COLO668 (cell line): ENCODE data around the gene TMEM129.

Experiments used
- DNase-seq: peaks from one replicate; lab custom pipeline; 2025; ENCODE audit not compliant: unreplicated experiment; lab: John Stamatoyannopoulos, UW

The TMEM129 gene

DNA sequence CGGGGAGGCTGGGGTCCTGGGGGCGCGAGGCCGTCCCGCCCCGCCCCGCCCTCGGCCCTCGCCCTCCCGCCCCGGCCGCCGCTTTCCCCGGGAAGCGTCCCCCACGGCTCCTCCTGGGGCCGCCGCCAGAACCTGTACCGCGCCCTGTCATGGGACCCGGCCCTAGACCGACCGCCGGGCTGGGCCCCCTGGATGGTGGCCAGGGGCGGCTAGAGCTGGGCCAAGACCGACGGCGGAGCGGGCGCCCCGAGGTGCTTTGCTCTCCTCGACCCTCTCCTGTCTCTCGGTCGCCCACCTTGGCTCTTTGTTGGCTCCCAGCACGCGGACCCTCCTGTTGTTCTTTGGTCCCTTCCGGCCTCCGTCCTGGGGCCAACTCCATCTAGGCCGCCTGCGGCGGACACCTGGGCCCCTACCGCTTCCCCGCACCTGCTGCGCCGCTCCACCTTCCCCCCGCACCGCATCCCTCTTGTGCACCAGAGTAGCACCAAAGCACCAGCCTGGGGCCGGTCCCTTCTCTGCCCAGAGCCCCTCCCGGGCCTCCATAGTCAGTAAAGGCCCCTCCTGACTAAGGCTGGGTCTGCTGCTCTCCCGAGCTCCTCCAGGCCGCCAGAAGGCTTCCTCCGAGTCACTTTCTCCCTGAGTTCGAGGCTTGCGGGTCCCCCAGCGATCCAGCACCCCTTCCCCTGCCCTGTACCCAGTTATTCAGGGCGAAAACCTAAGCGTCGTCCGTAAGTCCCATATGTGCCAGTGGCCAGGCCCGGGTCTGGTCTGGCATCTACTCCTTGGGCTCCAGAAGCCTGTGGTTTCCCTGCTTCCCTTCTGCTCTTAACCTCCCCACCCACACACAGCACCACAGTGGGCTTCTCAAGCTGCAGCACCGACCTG lies 785 bp upstream of the TMEM129 start:
- peak; percentile 51 for DNase-seq

DNA sequence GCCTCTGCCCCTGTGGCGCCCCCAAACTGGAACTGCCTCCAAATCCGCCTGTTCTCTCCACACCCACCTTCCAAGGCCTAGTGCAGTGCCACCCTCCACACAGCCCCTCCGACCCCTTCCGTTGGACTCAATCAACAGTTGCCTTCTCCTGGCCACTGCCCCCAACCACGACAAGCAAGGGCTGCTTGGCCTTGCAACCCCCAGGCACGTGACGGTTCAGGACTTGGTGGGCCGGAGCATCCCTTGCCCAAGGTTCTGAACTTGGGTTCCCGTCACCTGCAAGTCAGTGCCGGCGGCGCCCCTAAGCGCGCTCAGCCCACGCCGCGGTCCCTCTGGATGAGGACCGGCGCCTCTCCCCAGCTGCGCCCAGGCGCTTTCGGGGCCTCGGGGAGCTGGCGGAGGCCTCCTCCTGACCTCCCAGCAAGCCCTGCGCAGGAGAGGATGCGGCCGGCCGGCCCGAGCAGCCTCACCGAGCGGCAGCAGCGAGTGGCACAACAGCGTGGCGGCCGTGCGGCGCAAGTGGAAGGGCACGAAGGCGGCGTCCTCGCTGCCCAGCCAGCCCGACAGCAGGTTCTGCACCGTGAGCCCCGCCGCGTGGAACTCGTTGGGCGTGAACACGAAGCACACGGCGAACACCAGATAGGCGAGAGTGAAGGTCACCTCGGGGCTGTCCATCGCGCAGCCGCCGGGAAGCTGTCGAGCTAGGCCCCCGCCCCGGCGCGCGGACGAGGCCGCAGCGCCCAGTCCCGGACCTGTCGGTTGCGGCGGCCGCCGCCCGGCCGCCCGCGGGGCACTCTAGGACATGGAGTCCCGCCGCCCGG lies 750 bp downstream of the TMEM129 start:
- peak; percentile 61 for DNase-seq

DNA sequence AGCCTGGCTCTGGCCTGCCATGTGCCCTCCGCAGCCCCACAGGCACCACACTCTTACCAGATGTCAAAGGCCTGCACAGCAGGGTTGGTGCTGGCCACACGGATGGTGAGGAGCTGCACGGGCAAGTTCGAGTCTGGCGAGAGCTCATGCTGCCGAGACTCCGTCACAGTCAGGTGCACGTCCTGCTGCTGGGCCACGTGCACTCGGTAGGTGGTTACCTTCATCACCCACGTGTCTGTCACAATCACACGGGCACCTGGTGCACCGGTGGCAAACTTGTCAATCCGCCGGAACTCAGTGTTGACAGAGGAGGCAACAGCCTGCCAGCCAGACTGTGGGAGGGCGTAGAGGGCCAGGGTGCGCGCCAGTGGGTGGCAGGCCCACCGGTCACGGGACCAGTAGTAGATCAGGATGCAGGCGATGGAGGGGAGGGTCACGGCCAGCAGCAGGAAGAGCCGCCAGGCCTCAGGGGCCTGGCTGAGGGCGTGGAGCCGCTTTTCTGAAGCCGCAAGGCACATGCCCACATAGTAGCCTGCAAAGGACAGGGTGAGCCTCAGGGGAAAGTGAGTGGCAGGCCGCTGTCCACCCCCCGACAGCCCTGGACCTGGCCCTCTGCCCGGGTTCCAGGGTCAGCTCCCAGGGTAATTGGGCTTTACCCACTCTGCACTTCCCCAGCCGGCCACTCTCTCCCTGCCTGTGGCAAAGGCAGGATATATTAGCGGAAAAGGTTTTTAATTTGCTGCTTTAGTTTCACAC lies 2.9 kb downstream of the TMEM129 start:
- DNase-seq, result peak; percentile 81

DNA sequence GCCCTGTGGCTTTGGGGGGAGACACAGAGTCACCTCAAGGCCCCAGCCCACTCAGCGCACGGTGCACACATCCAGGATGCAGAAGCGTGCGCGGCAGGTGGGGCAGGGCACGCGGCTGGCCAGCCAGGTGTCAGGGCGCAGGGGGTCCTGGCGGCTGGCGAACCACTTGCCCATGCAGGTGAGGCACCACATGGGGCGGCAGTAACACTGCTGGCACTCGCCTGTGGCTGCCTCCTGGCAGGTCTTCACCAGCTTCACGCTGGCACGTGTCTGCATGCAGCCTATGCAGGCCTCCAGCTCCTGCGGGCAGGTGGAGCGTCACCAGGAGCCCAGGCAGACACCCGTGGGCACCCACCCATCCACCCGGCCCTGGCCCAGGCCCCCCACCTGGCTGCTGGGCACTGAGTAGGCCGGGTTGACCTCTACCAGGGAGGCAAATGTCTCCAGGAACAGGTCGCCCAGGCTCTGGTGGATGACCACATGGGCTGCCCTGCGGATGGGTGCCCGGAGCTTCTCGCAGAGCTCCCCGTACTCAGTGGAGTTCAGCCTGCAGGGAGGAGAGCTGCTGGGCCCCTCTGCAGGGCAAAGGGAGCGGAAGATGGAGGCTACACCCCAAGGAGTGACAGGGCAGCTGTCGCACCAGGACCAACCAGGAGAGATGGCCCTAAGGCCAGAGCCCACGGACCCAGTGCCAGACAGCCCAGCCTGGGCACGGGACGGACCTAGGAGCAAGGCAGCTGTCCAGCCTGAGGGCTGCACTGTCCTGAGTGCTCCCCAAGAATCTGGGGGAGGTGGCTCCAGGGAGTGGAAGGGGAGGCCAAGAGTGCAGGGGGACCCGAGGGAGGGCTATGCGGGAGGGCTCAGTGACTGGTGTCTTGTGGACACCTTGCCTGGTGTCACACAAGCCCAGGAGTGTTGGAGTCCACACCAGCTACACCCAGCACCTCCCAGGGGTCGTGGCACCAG lies 3.7 kb downstream of the TMEM129 start:
- peak; percentile 11 for DNase-seq

DNA sequence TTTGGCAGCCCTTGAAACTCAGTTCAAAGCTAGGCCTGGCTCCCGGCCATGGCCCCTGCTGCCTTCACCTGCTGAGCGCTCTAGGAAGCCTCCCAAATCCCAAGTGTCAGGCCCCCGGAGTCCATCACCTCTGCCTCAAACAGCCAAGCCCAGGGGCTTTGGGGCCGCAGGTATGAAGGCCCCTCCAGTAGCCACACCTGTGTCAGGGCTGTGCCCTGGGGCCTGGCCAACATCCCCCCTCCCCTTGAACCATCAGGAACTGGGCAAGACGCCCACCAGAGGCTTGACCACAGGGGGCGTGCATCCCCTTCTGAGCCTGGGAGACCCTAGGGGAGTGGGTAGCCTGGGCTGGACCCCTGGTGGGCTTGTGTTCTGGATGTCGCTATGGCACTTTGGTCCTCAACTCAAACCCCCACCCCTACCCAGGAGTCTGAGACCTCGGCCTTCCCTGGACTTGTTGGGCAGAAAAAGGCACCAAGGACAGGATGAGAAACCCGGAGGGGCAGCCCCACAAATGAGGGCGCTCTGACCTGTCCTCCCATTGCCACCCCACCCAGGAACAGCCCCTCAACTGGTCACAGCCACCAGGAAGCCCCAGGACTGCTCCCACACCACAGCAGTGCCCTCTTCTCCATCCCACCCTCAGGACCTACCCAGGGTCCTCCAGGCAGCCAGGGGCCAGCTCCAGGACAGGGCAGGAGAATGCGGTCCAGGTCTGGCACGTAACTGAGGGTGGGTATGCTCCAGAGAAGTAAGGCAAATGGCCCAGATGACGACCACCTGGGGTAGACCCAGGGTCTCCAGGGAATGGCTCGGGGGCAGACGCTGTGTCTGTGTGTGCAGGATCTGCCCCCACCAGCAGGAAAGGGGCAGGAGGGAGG lies 4.8 kb downstream of the TMEM129 start:
- DNase-seq, result no peak

DNA sequence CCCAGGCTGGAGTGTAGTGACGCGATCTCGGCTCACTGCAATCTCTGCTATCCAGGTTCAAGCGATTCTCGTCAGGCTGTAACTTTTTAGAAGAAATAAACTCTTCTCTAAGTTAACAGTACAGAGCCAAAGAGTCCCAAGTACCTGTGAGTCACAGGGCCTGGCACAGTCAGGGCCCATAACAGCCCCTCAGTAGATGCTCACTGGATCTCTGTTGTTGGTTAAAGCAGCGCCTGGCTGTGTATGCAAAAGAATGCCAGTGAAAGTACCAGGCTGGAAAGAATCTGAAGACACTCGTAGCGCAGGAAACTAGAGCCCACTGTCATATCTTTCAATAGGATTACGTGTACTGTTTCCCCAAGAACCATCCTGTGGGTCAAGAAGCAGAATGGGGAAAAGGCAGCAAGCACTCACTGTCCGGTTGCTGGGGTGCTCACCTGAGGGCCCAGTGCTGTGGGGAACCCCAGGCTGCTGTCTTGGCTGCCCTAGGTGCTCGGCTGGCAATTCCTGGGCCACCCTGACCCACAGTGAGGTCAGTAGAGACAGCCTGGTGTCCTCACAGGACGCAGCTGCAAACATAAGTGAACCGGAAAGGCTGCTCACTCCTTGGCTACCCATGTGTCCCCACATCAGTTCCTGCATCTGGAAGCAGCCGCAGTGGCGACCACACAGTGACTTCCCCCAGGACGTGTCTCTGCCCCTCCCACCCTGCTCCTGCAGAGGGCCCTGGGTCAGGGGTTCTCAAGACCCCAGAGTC lies 5.9 kb downstream of the TMEM129 start:
- DNase-seq, result peak; percentile 16

DNA sequence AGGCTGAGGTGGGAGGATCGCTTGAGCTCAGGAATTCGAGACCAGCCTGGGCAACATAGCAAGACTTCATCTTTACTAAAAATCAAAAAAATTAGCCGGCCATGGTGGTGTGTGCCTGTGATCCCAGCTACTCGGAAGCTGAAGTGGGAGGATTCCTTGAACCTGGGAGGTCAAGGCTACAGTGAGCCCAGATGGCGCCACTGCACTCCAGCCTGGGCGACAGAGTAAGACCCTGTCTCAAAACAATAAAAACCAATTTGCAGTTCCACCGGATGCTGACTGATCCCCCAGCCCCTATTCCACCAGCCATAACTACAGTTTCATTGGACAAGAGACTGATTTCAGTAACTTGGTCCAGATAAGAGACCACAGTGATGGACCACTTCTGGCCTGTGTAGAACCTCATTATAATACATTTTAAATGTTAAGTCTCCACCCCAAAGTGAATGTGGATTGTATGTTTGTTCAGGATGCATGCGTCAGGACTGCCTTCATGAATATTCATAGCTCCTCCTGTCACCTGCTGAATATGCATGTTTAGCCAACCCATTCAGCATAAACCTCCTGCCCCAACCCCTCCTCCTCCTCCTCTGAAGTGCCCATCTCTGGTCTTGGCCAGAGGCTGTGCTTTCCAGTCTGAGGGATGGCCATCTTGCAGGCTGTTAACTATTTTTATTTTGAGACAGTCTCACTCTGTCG lies 6.7 kb downstream of the TMEM129 start:
- peak; percentile 29 for DNase-seq

DNA sequence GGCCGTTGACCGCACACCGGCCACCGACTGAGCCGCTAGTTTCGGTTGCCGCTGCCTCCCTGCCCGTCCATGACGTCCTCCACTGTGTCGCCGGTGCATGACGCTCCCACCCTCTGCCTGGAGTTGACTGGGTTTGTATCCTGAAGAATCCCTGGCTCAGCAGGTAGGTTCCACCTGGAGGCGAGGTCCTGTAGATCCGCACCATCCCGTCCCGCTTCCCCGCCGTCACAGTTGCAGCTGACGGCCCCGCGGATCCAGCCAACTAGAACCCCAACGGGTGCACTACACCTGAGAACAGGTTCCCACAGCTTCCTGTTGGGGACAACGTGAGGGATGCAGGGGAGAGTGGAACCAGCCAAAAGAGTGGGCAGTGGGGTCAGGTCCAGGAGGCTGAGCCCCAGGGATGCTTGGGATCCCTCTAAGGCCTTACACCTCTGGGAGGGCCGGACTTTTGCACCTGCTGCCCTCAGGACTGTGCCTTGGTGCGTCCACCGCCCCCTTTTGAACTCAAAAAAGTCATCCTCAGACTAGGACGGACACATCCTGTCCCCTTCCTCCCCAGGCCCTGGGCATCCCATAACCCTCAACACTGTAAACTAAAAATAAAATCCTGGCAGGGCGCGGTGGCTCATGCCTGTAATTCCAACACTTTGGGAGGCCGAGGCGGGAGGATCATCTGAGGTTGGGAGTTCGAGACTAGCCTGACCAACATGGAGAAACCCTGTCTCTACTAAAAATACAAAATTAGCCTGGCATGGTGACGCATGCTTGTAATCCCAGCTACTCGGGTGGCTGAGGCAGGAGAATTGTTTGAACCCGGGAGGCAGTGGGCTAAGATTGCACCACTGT lies 7.9 kb downstream of the TMEM129 start:
- peak; percentile 73 for DNase-seq

DNA sequence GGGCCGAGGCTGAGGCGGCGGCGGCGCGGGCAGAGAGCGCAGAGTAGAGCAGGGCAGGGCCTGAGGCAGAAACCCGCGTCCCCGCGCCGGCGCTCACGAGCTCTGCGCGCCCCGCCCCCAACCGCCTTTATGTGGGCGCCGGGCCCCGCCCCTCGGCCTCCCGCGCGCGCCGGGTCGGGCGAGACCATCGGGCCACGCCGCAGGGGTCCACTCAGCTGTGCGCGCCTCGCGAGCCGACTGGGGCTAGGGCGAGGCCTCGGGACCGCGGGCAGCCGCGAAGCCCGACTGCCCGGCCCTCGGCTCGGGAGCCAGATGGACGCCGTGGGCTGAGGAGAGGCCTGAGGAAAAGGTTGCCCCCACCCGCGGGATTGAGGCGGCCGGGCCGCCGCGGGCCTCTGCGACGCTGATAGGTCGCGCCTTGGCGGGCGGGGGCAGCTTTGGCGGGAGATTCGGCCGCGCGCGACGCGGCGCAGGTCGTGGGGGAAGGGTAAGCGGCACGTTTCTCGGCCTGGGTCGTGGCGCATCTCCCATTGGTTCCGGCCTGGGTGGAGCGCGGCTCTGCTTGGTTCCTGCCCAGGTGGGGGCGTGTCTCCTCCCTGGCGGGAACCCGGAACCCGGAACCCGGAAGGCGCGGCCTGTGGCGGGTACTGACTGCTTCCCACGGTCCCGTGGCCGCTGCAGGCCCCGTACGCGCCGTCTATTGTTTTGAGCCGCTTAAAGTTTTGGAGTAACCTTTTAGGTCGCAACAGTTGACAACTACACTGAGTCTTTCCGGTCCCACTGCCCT lies 8.7 kb downstream of the TMEM129 start, which contains the start of gene SLBP:
SLBP (minus strand) TSS at position 104 of the 787 bp plus-strand sequence. CDS start 131 bp downstream, outside the sequence.
- peak; percentile 98 for DNase-seq

DNA sequence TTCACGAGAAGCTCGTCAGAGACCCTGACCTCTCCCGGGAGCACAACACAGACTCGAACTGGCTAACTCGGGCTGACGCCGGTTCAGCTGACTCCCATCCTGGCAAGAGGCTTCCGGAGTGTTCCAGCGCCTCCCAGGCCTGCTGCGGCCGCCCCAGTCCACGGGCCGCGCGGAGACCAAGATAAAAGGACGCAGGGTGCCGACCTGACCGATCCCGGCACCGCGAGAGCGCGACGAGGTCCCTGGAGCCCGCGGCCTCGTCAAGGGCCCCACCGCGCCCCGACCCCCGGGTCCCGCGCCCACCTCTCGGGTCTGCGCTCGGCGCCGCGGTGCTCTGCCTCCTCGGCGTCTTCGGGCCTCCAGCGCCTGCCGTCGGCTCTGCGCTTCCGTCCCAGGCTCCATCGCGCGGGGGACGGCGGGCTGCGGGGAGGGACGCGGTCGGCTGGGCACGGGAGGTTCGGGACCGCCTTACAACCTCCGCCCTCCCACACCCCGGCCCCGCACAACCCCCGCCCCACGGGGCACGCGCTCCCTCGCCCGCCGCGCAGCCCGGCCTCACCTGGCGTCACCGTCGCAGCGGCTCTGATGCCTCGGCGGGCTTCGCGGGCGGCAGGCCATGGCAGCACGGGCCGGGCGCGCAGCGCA lies 9.4 kb downstream of the TMEM129 start:
- peak; percentile 63 for DNase-seq

DNA sequence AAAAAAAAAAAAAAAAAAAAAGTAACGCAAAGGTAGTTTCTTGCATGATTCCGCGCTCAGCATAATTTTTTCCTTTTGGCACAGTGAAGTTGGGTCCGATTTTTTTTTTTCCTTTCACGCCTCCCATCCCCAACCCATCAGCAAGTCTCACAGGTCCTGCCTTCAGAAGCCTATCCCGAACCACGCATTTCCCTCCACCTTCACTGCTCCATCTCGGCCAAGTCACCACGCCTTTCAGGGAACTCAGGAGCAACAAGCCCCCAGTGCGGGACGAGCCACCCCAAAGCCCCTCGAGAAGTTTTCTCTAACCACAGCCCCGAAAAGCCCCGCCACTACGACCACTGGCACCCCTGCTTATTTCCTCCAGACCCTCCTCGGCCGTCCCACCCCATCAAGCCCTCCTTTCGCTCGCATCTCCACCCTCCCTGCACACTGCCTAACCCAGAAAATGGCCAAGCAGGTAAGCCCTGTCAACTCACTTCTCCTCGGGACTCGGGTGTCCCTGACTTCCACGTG lies 10.0 kb downstream of the TMEM129 start:
- DNase-seq, result no peak

DNA sequence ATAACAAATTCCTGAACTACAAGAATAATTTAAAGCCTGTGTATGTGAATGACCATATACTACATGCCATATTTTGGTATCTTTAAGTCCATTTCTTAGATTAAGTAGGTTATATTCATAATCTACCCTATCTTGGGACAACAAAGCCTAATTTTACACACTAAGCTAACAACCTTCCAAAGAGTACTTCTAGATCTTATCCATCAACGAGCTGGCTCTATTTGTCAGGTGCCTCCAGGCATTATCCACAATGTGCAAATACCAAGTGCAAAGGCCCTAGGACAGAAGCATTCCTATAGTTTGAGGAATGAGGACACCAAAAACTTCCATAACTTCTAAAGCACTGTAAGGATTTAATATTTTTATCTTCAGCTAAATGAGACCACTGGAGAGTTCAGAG lies 12.5 kb downstream of the TMEM129 start:
- no peak for DNase-seq

DNA sequence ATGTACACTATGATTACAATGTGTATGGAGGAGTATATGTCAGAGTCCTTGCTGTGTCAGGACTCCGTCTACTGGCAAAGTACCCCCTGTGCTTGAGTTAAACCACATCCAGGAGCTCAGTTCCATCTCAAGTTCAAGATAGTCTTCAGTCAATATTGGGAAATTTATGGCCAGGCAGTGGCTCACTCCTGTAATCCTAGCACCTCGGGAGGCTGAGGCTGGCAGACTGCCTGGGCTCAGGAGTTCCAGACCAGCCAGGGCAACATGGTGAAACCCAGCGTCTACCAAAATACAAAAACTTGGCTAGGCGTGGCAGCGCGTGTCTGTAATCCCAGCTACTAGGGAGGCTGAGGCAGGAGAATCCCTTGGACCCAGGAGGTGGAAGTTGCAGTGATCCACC lies 14.8 kb downstream of the TMEM129 start:
- DNase-seq, result no peak

DNA sequence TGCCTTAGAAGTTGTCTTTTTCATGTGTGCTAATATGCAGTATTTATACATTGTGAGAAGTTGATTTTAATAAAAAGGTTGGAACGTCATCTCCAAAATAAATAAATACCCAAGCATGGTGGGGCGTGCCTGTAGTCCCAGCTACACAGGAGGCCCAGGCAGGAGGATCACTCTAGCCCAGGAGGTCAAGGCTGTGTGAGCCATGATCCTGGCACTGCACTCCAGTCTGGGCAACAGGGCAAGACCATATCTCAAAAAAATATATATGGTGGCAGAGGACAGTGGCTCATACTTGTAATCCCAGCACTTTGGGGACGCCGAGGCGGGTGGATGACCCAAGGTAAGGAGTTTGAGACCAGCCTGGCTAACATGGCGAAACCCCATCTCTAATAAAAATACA lies 15.4 kb downstream of the TMEM129 start:
- DNase-seq, result no peak

DNA sequence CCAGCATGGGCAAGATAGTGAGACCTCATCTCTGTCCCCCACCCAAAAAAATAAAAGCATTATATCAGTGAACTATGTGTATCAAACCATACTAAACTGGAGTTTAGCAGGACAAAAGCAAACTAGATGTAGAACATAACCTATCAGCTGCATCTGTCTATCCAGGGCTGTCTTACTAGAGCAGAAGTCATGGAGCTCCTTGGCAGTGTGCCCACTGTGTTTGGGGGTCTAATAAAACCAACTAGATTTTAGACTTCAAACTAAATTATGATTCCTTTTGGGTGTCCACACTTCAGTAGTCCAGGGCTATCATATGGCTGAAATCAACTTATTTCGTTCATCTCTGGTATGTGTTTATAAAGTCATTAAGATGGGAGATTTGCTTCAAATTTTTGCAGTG lies 17.3 kb downstream of the TMEM129 start:
- DNase-seq, result no peak
